Measurements from ENCODE around the gene ASPG.

ASPG gene

GRCh38 chr14:104138718-104139459, 53.4 kb downstream of the ASPG start:
- no peak for FAIRE-seq

DNA sequence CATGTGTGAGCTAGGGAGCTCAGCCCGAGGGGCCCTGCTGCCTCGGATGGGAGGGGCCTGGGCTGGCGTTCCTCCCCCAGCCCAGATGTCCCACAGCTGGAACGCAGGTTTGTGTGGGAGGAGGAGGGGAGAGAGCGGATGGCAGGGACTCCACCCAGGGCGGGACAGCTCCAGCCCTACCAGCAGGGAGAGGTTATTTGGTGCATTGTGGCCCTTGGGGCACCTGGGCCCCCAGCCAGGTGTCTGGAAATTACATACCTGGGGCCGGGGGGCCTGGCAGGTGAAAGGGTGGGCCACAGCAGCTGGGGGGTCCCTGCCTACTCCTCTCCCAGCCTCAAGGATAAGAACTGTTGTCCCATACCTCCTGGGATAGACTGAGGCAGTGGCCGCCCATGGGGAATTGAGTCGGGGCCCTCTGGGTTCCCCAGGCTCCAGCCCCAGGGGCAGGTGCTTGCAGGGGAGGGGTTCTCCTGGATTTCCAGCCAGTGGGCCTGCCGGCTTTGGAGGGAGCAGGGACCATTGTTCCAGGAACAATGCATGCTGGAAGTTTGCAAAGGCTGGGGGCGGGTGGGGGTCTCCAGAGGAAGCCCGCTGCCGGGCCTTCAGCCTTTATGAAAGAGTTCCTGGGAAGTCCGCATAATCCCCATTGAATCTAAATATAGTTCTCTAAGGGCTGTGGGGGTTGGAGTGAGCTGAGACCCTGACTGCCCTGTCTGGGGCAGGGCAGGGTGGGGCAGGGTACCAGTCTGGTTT, 54.1 kb downstream of the ASPG start:
- no peak for FAIRE-seq

DNA sequence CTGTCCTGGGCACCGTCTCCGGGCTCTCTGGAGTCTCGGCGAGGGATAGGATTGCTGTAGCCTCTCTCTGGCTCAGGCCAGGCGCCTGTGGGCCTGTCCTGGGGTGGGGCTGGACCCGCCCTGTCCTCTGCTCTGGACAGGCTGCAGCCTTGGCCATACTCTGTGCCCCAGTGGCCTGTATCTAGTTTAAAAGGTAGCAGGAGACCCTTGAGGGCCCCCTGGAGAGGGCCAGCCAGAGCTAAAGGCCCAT, 54.6 kb downstream of the ASPG start:
- FAIRE-seq, result no peak

DNA sequence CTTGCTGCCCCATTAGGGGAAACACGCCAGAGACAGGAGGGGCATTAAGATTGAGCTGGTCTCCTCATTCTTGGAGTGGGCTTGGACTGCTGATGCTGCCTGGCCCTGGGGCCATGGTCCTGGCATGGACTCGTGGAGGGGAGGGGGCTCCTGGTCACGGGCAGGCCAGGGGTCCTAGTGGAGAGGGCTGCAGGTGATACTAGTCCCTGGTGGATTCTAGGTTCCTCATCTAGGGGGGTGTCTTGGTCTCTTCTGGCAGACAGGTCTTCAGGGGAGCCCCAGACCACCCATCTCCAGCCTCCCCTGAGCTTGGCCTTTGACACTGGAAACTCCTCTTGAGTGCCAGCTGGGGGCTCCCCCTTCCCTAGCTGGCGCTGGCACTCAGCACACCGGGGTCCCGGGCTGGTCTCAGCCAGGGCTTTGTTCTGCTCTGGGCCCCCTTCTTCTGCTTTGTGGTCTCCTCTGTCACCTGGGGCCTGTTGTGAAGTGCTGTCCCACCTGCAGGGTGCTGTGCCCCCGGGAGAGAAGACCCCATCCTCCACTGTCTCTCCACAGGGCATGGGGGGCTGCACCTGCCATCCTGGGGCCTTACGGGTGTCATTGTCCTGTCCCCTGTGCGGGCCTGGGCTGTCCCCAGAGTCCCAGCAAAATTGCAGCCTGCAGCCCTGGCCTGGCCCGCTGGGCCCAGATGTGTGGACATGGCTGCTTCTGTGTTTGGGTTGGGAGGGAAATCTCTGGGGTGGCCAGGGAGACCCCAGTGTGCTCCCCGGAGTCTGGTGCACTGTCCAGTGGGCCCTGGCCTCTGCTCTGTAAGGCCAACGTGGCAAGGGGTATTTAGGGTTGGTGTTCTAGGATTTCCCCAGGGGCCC, 55.2 kb downstream of the ASPG start:
- no peak for FAIRE-seq

DNA sequence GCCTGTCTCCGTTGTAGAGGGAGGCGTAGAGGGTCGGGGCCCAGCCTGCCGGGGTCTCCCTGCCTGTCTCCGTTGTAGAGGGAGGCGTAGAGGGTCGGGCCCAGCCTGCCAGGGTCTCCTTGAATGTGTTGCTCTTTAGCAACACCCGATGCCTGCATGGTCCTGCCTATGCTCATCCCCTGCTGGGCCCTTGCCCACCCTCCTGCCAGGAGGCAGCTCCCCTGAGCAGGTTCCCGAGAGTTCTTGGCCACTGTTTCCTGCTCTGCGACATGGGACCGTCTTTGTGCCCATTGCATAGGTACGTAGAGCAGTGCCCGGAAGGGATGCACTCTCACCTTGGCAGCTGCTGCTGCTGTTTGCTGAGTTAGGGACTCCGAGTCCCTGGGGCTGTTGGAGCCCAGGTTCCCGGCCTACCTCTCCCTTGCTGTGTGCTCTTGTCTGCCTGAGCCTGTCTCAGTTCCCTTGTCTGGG, 56.2 kb downstream of the ASPG start:
- FAIRE-seq, result no peak

DNA sequence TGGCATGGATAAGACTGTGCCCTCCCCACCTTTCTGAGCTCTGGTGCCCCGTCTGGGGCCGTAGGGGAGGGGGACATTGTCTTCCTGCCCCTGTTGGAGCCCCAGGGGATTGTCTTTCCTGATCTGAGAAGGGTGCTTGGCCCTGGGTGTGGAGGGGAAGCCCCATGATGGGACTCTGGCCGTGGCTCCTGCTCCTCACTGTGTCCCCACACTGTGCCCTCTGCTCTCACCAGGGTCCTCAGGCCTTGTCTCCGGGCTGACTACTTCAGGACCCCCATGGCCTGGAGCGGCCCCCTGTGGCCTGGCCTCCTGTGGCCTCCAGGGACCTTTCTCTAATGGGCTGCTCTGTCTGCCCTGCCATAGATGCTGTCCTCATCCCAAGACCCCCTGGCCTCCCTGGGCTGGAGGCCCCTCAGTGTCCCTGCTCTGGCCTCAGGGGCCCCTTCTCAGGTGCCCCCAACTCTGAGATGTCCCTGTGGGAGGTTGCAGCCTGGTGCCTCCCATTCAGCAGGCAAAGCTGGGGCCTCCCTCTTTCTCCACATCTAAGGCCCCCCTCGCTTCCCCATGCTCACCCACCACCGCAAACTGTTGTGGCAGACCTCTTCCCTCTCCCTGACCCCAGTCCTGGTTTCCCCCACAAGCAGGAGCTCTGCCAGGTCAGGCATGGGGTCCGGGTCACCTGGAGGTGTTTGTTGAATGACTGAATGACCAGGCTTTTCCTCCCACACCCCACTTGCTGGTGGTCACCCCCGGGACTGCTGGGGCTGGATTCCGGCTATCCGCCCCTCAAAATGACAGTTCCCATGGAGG, 56.8 kb downstream of the ASPG start:
- no peak for FAIRE-seq

DNA sequence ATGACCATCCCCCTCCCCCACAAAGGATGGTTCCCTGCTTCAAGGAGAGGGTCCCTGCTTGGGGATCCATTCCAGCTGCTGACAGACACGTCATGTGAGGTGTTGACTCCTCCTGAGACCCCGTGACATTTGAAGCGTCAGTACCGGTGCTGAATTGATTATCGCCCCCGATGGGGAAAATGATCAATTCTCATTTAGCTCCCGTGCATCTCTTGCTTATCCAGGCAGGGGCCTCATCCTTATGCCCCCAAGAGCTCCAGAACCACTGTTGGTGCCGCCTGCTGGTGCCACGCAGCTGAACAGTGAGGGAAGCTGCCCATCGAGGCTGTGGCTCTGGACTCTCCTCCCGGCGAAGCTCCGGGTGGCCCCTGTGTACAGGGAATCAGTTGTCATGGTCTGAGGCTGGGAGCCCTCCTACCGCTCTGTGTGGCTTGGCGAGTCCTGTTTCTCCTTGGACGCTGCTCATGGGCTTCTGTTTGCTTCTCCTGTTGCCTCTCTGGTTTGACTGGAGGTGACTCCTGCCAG, 57.5 kb downstream of the ASPG start:
- no peak for FAIRE-seq

GRCh38 chr14:104143521-104144452, 58.3 kb downstream of the ASPG start:
- FAIRE-seq, result no peak

- FAIRE-seq, result no peak
Observed at GRCh38 chr14:104144453-104144790, 58.9 kb downstream of the ASPG start.

GRCh38 chr14:104144911-104145825, 59.7 kb downstream of the ASPG start:
- FAIRE-seq, result no peak

DNA sequence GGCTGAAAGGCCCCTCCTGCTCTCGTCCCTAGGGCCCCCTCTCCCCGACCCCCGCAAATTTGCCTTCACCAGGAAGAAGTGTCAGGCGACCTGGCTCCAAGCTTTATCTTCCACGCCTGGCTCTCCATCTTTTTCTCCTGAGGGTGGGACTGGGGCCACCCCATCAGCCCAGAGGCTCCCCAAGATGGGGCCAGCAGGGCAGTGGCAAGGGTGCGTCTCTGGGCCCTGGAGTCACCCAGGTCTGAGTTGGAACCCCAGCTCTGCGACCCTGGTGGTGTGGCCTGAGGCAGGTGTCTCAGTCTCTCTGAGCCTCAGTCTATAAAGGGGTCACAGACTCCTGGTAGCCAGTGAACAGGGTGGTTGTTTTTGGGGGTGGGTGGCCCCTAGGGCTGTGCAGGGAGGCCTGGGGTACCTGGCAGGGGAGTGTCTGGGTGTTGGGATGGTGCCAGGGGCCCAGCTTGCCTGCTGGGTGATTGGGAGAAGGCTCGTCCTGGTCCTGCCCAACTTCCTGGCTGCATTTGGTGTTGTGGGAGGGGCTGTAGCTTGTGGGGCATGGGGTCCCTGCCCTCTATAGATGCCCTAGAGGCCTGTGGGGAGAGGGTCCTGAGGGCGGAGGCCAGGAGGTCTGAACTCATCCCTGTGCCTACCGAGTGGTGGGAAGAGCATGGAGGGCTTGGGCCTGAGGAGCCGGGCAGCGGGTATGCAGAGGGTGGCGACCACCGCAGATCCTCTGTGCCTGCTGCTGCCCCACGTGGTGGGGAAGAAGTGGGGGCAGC, 60.5 kb downstream of the ASPG start:
- FAIRE-seq, result no peak

GRCh38 chr14:104146651-104147345, 61.3 kb downstream of the ASPG start:
- FAIRE-seq, result no peak

DNA sequence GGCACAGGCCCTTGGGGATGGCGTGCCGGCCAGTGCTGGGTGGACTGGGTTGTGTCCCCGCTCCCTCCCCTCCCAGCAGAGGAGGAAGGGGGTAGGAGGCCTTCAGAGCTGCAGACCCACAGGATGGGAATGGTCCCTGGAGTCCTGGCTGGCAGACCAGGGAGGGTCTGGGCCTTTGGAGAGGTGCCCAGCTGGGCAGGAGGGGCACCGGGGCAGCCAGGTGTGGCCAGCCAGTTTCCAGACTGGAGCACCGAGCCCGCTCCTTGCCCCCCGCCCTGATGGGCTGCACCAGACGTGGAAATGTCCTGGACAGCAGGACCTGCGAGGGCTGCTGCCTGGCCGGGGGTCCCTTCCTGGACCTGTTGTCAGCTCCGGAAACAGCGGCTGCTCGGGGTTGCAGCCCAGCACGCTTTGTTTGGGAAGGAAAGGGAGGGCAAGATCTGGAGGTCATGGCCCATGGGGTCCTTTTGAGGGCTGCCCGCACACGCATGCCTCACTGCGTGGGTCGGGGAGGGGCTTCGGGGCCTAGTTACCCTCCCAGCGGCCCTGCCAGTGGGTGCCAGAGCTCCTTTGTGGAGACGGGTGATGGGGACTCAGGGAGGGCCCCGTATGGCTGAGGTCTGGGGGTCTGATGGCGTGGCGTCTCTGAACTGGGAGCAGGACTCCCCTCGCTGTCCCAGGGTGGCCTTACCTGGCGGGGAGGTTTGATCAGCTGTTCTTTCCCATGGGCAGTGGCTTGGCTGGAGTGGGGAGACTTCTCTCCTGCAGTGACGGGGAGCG, 62.0 kb downstream of the ASPG start:
- FAIRE-seq, result no peak

GRCh38 chr14:104148433-104149277, 63.2 kb downstream of the ASPG start:
- FAIRE-seq, result no peak

GRCh38 chr14:104149278-104149595, 63.7 kb downstream of the ASPG start:
- no peak for FAIRE-seq

DNA sequence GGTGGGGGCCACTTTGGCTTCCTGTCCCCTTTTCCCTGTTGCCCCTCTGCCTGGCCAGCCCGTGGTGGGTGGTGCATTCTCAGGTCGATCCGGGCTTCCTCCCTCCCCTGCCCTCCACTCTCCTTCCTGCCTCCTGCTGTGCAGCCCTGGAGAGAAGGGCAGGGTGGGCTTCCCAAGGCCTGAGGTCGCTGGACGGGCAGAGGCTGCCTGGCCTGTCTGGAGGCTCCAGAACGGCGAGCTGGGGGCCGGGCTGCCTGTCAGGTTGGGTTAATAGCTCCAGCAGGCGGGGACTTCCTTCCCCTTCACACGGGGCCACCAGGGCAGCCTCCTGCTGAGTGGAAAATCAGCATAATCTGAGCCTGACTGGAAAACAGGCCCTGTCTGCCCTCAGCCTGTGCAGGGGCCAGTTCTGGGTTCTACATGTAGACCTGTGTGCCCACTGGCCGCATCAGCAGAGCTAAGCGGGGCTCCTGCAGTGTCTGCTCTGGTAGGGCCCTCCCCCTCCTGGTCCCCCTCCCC, 64.2 kb downstream of the ASPG start:
- FAIRE-seq, result no peak
